ENCODE data around the gene FANCD2. TPM values are rescaled to one million over a fixed set of nuclear protein-coding genes. Genes with fewer than 3 reads are reported as not detected.

The FANCD2 gene
- total and polyA plus RNA-seq, 2 experiments from 2014 or later: 61.5 to 71.6 TPM

- ATAC-seq: no peak
- H3K36me3 Mint-ChIP-seq (ENCODE audit: low read depth): peaks cover 60% of the 10 kb centered on the region
These were observed 72.8 kb downstream of the FANCD2 start for GRCh38 chr3:10099041-10099440.

More at GRCh38 chr3:10099041-10099440, 72.8 kb downstream of the FANCD2 start:
- Histone ChIP-seq H3K4me3 (no peak overlapping the region), H3K36me3 (ENCODE audit: insufficient read depth) (peaks cover 18% of the 10 kb centered on the region), H3K4me2 (no peak overlapping the region), H3K79me2 (replicated peaks; ENCODE audit: insufficient read depth) (no peaks in the 10 kb centered on the region), H3F3A (replicated peaks; ENCODE audit: low read depth) (no peaks in the 10 kb centered on the region), H4K20me1 (replicated peaks; ENCODE audit: insufficient read depth) (peaks cover 4% of the 10 kb centered on the region), H3K9me2 (ENCODE audit: insufficient read depth) (no peaks in the 10 kb centered on the region), H2AFZ (no peak overlapping the region), H3K27ac (ENCODE audit: low read depth) (no peak overlapping the region), H3K27me3 (ENCODE audit: insufficient read depth) (no peaks in the 10 kb centered on the region), H3K4me1 (ENCODE audit: insufficient read depth) (no peaks in the 10 kb centered on the region)
- no peak overlapping the region for H3K4me3 Mint-ChIP-seq
- H3K27me3 Mint-ChIP-seq (ENCODE audit: insufficient read depth, low read depth, poor library complexity): no peaks in the 10 kb centered on the region
- TF ChIP-seq CREB1 (CRISPR knock-in tag; IDR thresholded peaks at IDR 0.05; ENCODE audit: low read depth) (no peak), ZNF331 (CRISPR knock-in tag; IDR thresholded peaks at IDR 0.05; ENCODE audit: low read depth) (no peak), EZH2phosphoT487 (IDR thresholded peaks at IDR 0.05; ENCODE audit: unreplicated experiment) (no peak), NANOG (IDR thresholded peaks at IDR 0.05; ENCODE audit: borderline replicate concordance) (no peak), CTCF (conservative IDR thresholded peaks at IDR 0.05; ENCODE audit: low read depth in 2 of 2) (no peak), POLR2AphosphoS5 (IDR thresholded peaks at IDR 0.05; ENCODE audit: low read depth) (no peak), JUNB (IDR thresholded peaks at IDR 0.05; ENCODE audit: unreplicated experiment) (no peak), ZNF114 (CRISPR knock-in tag; IDR thresholded peaks at IDR 0.05) (no peak), REST (IDR thresholded peaks at IDR 0.05; ENCODE audit: unreplicated experiment) (no peak), ETS1 (IDR thresholded peaks at IDR 0.05) (no peak), ZNF462 (CRISPR knock-in tag; IDR thresholded peaks at IDR 0.05) (no peak), EZH2 (IDR thresholded peaks at IDR 0.05; ENCODE audit: low read depth, unreplicated experiment) (no peak), STAT1 (IDR thresholded peaks at IDR 0.05; ENCODE audit: unreplicated experiment) (no peak)
- H3K4me1 Mint-ChIP-seq: no peaks in the 10 kb centered on the region
- H3K27ac Mint-ChIP-seq: no peak overlapping the region
- no peak for DNase-seq (ENCODE audit: low spot score)
- H3K9me3 Mint-ChIP-seq: no peaks in the 10 kb centered on the region
